Left ventricle myocardium inferior (tissue), 1 donor: ENCODE measurements around the gene AEBP1. TPM values are rescaled to one million over a fixed set of nuclear protein-coding genes. Genes with fewer than 3 reads are reported as not detected.

Source experiments
- DNase-seq: peaks from one replicate; pipeline ENCODE4 v3.0.0-alpha.2; 2020
- H3K27ac ChIP-seq: fragments of 200-600 bp; replicated peaks from 2 replicates; pipeline ENCODE4 v1.8.0; 2021
- H3K27me3 ChIP-seq: fragments of 200-600 bp; 2 replicates; pipeline ENCODE4 v1.8.0; 2021; ENCODE audit warnings: low read depth
- H3K36me3 ChIP-seq: fragments of 200-600 bp; 2 replicates; pipeline ENCODE4 v1.8.0; 2021
- H3K4me1 ChIP-seq: fragments of 200-600 bp; 2 replicates; pipeline ENCODE4 v1.8.0; 2021
- H3K4me3 ChIP-seq: fragments of 200-600 bp; 2 replicates; pipeline ENCODE4 v1.8.0; 2021; ENCODE audit warnings: mild to moderate bottlenecking, moderate library complexity
- H3K9me3 ChIP-seq: fragments of 200-600 bp; replicated peaks from 2 replicates; pipeline ENCODE4 v1.8.0; 2021
- intact Hi-C: fragments of 100-400 bp; cut with micrococcal nuclease; formaldehyde crosslinking; loops from one replicate; pipeline ENCODE4 v1.11.0; 2022
- total RNA-seq: library from RNA; stranded (reverse); fragmentation: NEBNext Ultra II Directional; extraction: Animal tissue kit (Norgen Biotek cat#: 25700); gene quantifications from one replicate; pipeline ENCODE4 v1.2.1, GENCODE V29; 2021
- TF ChIP-seq, protein P1 (sequence below): fragments of 200-600 bp; IDR thresholded peaks from 2 replicates; pipeline ENCODE4 v1.8.0; 2021; ENCODE audit warnings: antibody characterized with exemption, mild to moderate bottlenecking, borderline replicate concordance
- donor health status: DM: no; HTN: yes; CAD: no; lungs with severe emphysema.

AEBP1 gene
- total RNA-seq, 1 donor from 2014 or later: 20.5 TPM

DNA sequence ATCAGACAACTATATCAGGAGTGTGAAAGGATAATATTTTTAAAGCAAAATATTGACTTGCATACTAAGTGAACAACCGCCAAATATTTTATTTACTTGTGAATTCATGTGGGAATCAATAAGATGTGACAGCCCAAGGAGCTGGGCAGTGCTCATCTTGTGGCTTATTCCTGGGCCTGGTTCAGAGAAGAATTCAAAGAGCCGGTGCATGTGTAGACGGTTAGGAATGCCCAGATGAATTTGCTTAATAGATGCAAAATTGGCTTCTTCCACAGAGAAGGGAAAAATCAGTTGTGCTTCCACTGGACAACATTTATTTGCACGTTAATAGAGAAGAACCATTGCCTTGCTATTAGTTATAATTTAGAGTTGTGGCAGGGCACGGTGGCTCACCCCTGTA, 32.6 kb downstream of the AEBP1 start:
- intact Hi-C loops: no loop called here
- DNase-seq: no peak
- Histone ChIP-seq H3K4me1 (peaks cover 51% of the 10 kb centered on the region), H3K27me3 (no peaks in the 10 kb centered on the region), H3K9me3 (no peaks in the 10 kb centered on the region), H3K27ac (peak overlapping the region; percentile 91), H3K4me3 (no peak overlapping the region), H3K36me3 (no peaks in the 10 kb centered on the region)
- TF ChIP-seq, protein P1, sequence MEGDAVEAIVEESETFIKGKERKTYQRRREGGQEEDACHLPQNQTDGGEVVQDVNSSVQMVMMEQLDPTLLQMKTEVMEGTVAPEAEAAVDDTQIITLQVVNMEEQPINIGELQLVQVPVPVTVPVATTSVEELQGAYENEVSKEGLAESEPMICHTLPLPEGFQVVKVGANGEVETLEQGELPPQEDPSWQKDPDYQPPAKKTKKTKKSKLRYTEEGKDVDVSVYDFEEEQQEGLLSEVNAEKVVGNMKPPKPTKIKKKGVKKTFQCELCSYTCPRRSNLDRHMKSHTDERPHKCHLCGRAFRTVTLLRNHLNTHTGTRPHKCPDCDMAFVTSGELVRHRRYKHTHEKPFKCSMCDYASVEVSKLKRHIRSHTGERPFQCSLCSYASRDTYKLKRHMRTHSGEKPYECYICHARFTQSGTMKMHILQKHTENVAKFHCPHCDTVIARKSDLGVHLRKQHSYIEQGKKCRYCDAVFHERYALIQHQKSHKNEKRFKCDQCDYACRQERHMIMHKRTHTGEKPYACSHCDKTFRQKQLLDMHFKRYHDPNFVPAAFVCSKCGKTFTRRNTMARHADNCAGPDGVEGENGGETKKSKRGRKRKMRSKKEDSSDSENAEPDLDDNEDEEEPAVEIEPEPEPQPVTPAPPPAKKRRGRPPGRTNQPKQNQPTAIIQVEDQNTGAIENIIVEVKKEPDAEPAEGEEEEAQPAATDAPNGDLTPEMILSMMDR: no peak

DNA sequence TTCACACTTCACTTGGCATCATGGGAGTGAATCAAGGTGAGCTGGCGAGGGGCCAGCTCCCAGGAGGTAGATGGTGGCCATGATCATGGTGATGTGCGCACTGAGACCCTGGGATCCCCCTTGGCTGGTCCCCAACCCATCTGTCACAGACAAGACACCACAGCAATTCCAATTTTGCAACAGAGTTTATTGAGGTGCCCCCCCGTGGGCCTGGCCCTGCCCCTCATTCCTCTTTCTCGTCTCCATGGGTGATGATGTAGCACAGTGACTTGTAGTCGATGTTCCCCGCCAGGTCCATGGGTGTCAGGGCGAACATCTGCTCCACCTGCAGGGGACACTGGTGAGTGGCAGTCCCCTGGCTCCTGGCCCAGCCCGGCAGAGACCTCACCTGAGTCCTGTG, 34.6 kb downstream of the AEBP1 start:
- H3K9me3 ChIP-seq: no peaks in the 10 kb centered on the region
- H3K27ac ChIP-seq: peak overlapping the region; percentile 63
- H3K4me3 ChIP-seq: no peak overlapping the region
- DNase-seq: no peak
- H3K4me1 ChIP-seq: peaks cover 36% of the 10 kb centered on the region
- no peaks in the 10 kb centered on the region for H3K27me3 ChIP-seq
- H3K36me3 ChIP-seq: no peaks in the 10 kb centered on the region
- TF ChIP-seq, protein P1: no peak
- intact Hi-C loops: no loop called here

DNA sequence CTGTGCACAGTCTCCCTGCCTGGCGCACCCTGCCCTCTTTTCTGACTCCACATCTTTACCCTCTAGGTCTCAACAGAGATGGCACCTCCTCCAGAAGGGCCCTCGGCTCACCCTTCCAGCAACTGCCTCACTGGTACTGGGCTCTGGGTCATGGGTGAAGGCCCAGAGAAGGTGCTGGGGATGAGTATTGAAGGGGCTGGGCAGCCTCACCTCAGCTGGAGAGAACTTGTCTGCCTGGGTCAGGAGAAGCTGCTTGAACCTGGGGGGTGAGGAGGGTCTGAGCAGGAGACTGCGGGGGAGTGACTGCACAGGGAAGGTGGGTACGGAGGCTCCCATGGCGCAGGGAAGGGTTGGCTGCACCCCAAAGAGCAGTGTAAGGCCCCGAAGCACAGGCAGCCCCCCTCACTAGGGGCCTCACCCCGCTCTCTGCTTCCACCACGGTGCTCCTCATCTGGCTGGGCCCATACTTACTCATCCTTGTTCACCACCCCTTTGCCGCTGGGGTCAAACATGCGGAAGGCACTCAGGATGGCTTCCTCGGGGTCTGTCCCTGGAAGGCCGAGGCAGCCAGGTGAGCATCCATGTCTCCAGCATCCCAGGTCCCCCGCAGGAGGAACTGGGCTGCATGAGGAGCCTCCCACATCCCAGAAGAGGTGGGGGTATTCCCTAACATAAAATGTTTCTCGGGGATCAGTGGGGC, 35.3 kb downstream of the AEBP1 start:
- Histone ChIP-seq H3K4me1 (peaks cover 29% of the 10 kb centered on the region), H3K27ac (peak overlapping the region; percentile 63), H3K27me3 (no peaks in the 10 kb centered on the region), H3K36me3 (no peaks in the 10 kb centered on the region), H3K9me3 (no peaks in the 10 kb centered on the region), H3K4me3 (peak overlapping the region; percentile 59)
- no peak for DNase-seq
- TF ChIP-seq, protein P1: no peak
- intact Hi-C loops: no loop called here

DNA sequence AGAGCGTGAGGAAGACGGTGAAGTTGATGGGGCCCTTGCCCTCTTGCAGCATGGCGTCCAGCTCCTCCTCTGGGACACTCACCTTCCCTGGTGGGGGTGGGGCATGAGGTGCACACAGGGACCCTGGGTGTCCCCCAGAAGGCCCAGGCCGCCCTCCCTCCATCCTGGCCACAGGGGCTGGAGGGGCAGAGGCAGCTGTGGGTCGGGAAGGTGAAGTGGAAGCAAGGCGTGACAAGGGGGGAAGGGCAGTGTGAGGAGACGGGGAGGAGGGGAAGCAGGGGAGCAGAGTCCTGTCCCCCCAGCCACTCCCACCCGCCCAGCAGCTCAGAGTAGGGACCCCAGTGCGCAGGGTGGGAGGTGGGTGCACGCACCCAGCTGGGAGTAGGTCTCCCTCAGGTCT, 36.2 kb downstream of the AEBP1 start:
- H3K27ac ChIP-seq: peak overlapping the region; percentile 63
- no peaks in the 10 kb centered on the region for H3K36me3 ChIP-seq
- H3K9me3 ChIP-seq: no peaks in the 10 kb centered on the region
- peak overlapping the region; percentile 59 for H3K4me3 ChIP-seq
- H3K4me1 ChIP-seq: peaks cover 27% of the 10 kb centered on the region
- peaks cover 2% of the 10 kb centered on the region for H3K27me3 ChIP-seq
- DNase-seq: no peak
- TF ChIP-seq, protein P1: no peak
- intact Hi-C loops: no loop called here

DNA sequence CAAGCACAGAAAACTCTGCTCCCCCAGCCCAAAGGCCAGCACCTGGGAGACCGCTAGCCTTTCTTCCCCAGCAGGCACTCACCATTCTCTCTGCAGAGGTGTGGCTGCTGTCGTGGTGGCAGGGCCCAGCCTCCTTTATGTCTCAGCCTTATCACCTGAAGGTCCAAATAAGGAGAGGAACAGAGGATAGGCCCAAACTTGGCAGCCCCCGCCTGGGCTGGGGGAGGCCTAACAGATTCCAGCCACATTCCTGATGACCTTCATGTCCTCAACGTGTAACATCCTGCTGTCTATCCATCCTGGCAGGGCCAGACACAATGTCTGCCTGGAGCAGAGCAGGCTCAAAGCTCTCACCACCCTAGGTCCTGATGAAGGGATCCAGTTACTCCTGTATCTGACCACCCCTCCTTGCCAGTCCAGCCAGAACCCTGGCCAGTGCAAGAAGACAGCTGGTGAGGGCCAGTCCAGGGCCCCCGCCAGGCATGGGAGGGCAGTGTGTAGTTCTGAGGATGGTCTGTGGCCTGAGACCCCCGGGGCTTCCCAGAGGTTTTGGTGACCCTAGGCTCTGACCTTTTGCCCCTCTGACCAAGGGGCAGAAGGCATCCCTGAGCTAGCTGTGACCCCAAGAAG, 37.2 kb downstream of the AEBP1 start, which contains the start of gene MYL7:
Gene MYL7 (minus strand): TSS at position 112 of the 630 bp plus-strand sequence. CDS start 27 bp downstream, at position 85.
- DNase-seq: no peak
- Histone ChIP-seq H3K36me3 (no peaks in the 10 kb centered on the region), H3K27me3 (peaks cover 12% of the 10 kb centered on the region), H3K27ac (peak within 1 kb of the TSS; percentile 63), H3K4me3 (peak within 1 kb of the TSS; percentile 59), H3K9me3 (no peaks in the 10 kb centered on the region), H3K4me1 (peaks cover 26% of the 10 kb centered on the region)
- intact Hi-C loops: no loop called here
- TF ChIP-seq, protein P1: no peak
